NB4 (cell line): ENCODE measurements around the gene KCNIP3.

ENCODE experiments used
- CTCF ChIP-seq: IDR thresholded peaks from one replicate; pipeline ENCODE4 v1.5.1; 2012; ENCODE audit warnings: low read depth, low read length
- MAX ChIP-seq: IDR thresholded peaks from 2 replicates; pipeline ENCODE4 v1.6.1; 2011; ENCODE audit warnings: low read depth, low read length
- MYC ChIP-seq: IDR thresholded peaks from 2 replicates; pipeline ENCODE4 v1.6.1; 2011; ENCODE audit warnings: low read depth, low read length
- POLR2A ChIP-seq: IDR thresholded peaks from 2 replicates; pipeline ENCODE4 v1.6.1; 2011; ENCODE audit warnings: mild to moderate bottlenecking; ENCODE audit not compliant: insufficient read length; ENCODE audit errors: extremely low read depth

GRCh38 chr2:95344656-95345055, 47.5 kb downstream of the KCNIP3 start:
- TF ChIP-seq CTCF (no peak), POLR2A (no peak), MAX (no peak), MYC (no peak)
